ENCODE measurements around the gene MC1R.

DNA sequence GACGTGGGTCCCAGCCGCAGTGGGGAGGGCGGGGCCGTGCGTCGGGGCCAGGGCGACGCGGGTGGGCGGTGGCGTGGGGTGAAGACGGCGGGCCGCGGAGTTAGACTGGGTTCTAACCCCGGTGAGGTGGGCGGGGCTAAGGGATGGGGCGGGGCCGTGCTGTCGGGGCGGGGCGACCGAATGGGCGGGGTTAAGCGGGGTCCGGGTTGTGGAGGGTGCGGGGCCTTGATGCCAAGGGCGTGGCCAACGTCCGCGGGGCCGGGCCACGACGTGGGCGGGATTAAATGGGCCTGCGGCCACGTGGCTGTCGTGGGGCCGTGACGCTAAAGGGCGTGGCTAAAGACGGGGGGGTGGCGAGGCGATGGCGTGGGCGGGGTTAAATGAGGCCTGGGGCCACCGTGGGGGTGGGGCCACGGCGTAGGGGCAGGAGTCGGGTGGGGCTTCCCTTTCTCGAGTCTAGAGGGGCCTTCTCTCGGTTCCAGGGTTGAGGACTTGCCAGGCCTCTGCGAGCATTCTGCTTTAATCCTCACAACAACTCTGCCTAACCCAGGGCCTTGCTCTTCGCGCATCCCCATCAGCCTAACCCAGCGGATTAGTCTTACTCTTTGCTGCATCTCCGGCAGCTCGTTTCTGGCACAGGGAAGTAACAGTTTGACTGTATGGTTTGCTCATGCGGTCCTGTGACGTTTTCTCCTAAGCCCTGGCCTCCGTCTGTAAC, 44.5 kb upstream of the MC1R start:
- TF ChIP-seq, protein P1, sequence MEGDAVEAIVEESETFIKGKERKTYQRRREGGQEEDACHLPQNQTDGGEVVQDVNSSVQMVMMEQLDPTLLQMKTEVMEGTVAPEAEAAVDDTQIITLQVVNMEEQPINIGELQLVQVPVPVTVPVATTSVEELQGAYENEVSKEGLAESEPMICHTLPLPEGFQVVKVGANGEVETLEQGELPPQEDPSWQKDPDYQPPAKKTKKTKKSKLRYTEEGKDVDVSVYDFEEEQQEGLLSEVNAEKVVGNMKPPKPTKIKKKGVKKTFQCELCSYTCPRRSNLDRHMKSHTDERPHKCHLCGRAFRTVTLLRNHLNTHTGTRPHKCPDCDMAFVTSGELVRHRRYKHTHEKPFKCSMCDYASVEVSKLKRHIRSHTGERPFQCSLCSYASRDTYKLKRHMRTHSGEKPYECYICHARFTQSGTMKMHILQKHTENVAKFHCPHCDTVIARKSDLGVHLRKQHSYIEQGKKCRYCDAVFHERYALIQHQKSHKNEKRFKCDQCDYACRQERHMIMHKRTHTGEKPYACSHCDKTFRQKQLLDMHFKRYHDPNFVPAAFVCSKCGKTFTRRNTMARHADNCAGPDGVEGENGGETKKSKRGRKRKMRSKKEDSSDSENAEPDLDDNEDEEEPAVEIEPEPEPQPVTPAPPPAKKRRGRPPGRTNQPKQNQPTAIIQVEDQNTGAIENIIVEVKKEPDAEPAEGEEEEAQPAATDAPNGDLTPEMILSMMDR (conservative IDR thresholded peaks at IDR 0.05): no peak
- TF ChIP-seq ZFX (IDR thresholded peaks at IDR 0.05): no peak
